ENCODE data around the gene EXOC7.
"Not testable (repeated sequence)": the region's sequence is repeated elsewhere in the genome, so short reads cannot be mapped to it uniquely, and the experiment has no call there.

The EXOC7 gene

GRCh38 chr17:76080768-76081287 is 22.8 kb downstream of the EXOC7 start:
- Histone ChIP-seq H3K27me3 (peaks cover 46% of the 10 kb centered on the region), H3K27ac (no peak overlapping the region), H3K4me1 (peaks cover 50% of the 10 kb centered on the region), H4K20me1 (peaks cover 23% of the 10 kb centered on the region), H3K9ac (no peak overlapping the region), H3K36me3 (peaks cover 42% of the 10 kb centered on the region), H3K4me2 (peak overlapping the region; percentile 82), H3K9me3 (no peaks in the 10 kb centered on the region), H3K4me3 (no peak overlapping the region)
- TF ChIP-seq Cebpa-rat (IDR thresholded peaks at IDR 0.05): no peak

- H4K20me1 ChIP-seq: peaks cover 30% of the 10 kb centered on the region
- H3K36me3 ChIP-seq: peaks cover 35% of the 10 kb centered on the region
- H3K27me3 ChIP-seq: peaks cover 52% of the 10 kb centered on the region
- H3K4me2 ChIP-seq: peak overlapping the region; percentile 82
- no peak for TF ChIP-seq Cebpa-rat (IDR thresholded peaks at IDR 0.05)
- H3K9me3 ChIP-seq: no peaks in the 10 kb centered on the region
- no peak overlapping the region for H3K27ac ChIP-seq
- peaks cover 56% of the 10 kb centered on the region for H3K4me1 ChIP-seq
- no peak overlapping the region for H3K9ac ChIP-seq
- H3K4me3 ChIP-seq: no peak overlapping the region
Observed at GRCh38 chr17:76079956-76080767, 23.4 kb downstream of the EXOC7 start.

GRCh38 chr17:76079535-76079955 is 24.0 kb downstream of the EXOC7 start:
- H3K27me3 ChIP-seq: peaks cover 59% of the 10 kb centered on the region
- peaks cover 29% of the 10 kb centered on the region for H3K36me3 ChIP-seq
- peak overlapping the region; percentile 82 for H3K4me2 ChIP-seq
- no peak for TF ChIP-seq Cebpa-rat (IDR thresholded peaks at IDR 0.05)
- peaks cover 62% of the 10 kb centered on the region for H3K4me1 ChIP-seq
- H3K27ac ChIP-seq: no peak overlapping the region
- H3K9me3 ChIP-seq: no peaks in the 10 kb centered on the region
- no peak overlapping the region for H3K4me3 ChIP-seq
- peaks cover 36% of the 10 kb centered on the region for H4K20me1 ChIP-seq
- H3K9ac ChIP-seq: no peak overlapping the region

- H3K27me3 ChIP-seq: peaks cover 64% of the 10 kb centered on the region
- no peaks in the 10 kb centered on the region for H3K9me3 ChIP-seq
- H3K4me3 ChIP-seq: no peak within 1 kb of the TSS
- H4K20me1 ChIP-seq: peaks cover 40% of the 10 kb centered on the region
- peaks cover 23% of the 10 kb centered on the region for H3K36me3 ChIP-seq
- no peak within 1 kb of the TSS for H3K9ac ChIP-seq
- no peak for TF ChIP-seq Cebpa-rat (IDR thresholded peaks at IDR 0.05)
- H3K27ac ChIP-seq: no peak within 1 kb of the TSS
- peak within 1 kb of the TSS; percentile 86 for H3K4me2 ChIP-seq
- H3K4me1 ChIP-seq: peaks cover 62% of the 10 kb centered on the region
Observed at GRCh38 chr17:76078860-76079534, 24.6 kb downstream of the EXOC7 start, which contains the start of gene ZACN. ZACN (plus strand) TSS chr17:76079182; CDS start chr17:76079265, 83 bp downstream.

GRCh38 chr17:76078370-76078769 is 25.2 kb downstream of the EXOC7 start:
- Histone ChIP-seq H3K36me3 (peaks cover 17% of the 10 kb centered on the region), H3K27me3 (peaks cover 70% of the 10 kb centered on the region), H4K20me1 (peaks cover 40% of the 10 kb centered on the region), H3K4me1 (peaks cover 62% of the 10 kb centered on the region)
- not testable (repeated sequence) for H3K4me2 ChIP-seq, H3K9ac ChIP-seq, H3K9me3 ChIP-seq, H3K27ac ChIP-seq, H3K4me3 ChIP-seq

GRCh38 chr17:76077584-76078110 is 25.9 kb downstream of the EXOC7 start:
- H3K4me1 ChIP-seq: peaks cover 68% of the 10 kb centered on the region
- H3K36me3 ChIP-seq: peaks cover 10% of the 10 kb centered on the region
- H3K27ac ChIP-seq: no peak overlapping the region
- H3K27me3 ChIP-seq: peaks cover 72% of the 10 kb centered on the region
- H3K9me3 ChIP-seq: no peaks in the 10 kb centered on the region
- H3K4me2 ChIP-seq: peak overlapping the region; percentile 86
- peak overlapping the region; percentile 55 for H3K4me3 ChIP-seq
- H3K9ac ChIP-seq: no peak overlapping the region
- TF ChIP-seq Cebpa-rat (IDR thresholded peaks at IDR 0.05): no peak
- peaks cover 40% of the 10 kb centered on the region for H4K20me1 ChIP-seq

GRCh38 chr17:76076765-76077583 is 26.6 kb downstream of the EXOC7 start:
- TF ChIP-seq Cebpa-rat (IDR thresholded peaks at IDR 0.05): no peak
- Histone ChIP-seq H3K27me3 (peaks cover 72% of the 10 kb centered on the region), H3K4me2 (peak overlapping the region; percentile 86), H3K9ac (no peak overlapping the region), H3K36me3 (peaks cover 3% of the 10 kb centered on the region; the same call in 1 of the 2 replicates), H3K27ac (no peak overlapping the region), H3K9me3 (no peaks in the 10 kb centered on the region), H4K20me1 (peaks cover 41% of the 10 kb centered on the region), H3K4me3 (peak overlapping the region; percentile 55), H3K4me1 (peaks cover 70% of the 10 kb centered on the region)

GRCh38 chr17:76076146-76076764 is 27.3 kb downstream of the EXOC7 start:
- TF ChIP-seq Cebpa-rat (IDR thresholded peaks at IDR 0.05): no peak
- Histone ChIP-seq H3K4me3 (peak overlapping the region; percentile 55), H3K4me1 (peaks cover 75% of the 10 kb centered on the region), H3K36me3 (no peaks in the 10 kb centered on the region), H3K4me2 (peak overlapping the region; percentile 86), H3K27ac (no peak overlapping the region), H3K9me3 (no peaks in the 10 kb centered on the region), H4K20me1 (peaks cover 48% of the 10 kb centered on the region), H3K27me3 (peaks cover 72% of the 10 kb centered on the region), H3K9ac (no peak overlapping the region)
